Heart left ventricle (tissue), 13 donors: ENCODE results near the gene TUBA1A.
"Not testable (repeated sequence)": the region's sequence is repeated elsewhere in the genome, so short reads cannot be mapped to it uniquely, and the experiment has no call there.

Source experiments
- CTCF ChIP-seq, 12 donors: fragments of 200-600 bp; sonication (generic) in 4 of 12; IDR thresholded peaks; one replicate each; pipeline versions ENCODE4 v1.5.0 to v1.8.0; 2018 to 2022; ENCODE audit warnings: antibody characterized with exemption in 12 of 12, mild to moderate bottlenecking in 5 of 12
- POLR2A ChIP-seq, 2 donors: fragments of 450-650 bp; IDR thresholded peaks; one replicate each; pipeline ENCODE4 v1.6.1; 2017; ENCODE audit warnings: antibody characterized with exemption in 2 of 2, mild to moderate bottlenecking in 2 of 2, moderate library complexity in 2 of 2
- donor health status: ischemic (EF 13 %, LVEDD 7.1; RV severe dilation, severe dysfunction).
- donor health status: DM: no; HTN: yes; CAD: no.
- donor health status: DM: no; HTN: no; CAD: no.
- donor health status: ischemic (EF 25% LVEDD 6.9; RV normal size, moderate dysfunction).
- donor health status: ischemic (EF 25% LVEDD 5.7; RV mildly dilated, moderate dysfunction).
- donor health status: ischemic (EF 35%, LVEDD 5.7; RV mildly dilated, moderate dysfunction).
- donor health status: nonischemic (EF 11% LVEDD 7.7; RV severe dilation, severe dysfunction).
- donor health status: DM: yes; HTN: yes; CAD: no.
- donor health status: PGD.
- donor health status: ischemic (EF 29% LVEDD 5.4; RV normal size, mild dysfunction).
- donor health status: nonischemic (EF 23%, LVEDD 6.1; RV moderate dilation, normal function).

- not testable (repeated sequence) for TF ChIP-seq CTCF, POLR2A (IDR thresholded peaks at IDR 0.05)
These were observed 21.8 kb upstream of the TUBA1A start for GRCh38 chr12:49210703-49211102.
